ENCODE results near the gene PLCB4. TPM values are rescaled to one million over a fixed set of nuclear protein-coding genes. Genes with fewer than 3 reads are reported as not detected.

PLCB4 gene
- total RNA-seq (2022; extraction: Qiagen RNA extraction; ENCODE audit: low read depth): 11.9 to 20.6 TPM (median 14.1 TPM) in 5 replicates

DNA sequence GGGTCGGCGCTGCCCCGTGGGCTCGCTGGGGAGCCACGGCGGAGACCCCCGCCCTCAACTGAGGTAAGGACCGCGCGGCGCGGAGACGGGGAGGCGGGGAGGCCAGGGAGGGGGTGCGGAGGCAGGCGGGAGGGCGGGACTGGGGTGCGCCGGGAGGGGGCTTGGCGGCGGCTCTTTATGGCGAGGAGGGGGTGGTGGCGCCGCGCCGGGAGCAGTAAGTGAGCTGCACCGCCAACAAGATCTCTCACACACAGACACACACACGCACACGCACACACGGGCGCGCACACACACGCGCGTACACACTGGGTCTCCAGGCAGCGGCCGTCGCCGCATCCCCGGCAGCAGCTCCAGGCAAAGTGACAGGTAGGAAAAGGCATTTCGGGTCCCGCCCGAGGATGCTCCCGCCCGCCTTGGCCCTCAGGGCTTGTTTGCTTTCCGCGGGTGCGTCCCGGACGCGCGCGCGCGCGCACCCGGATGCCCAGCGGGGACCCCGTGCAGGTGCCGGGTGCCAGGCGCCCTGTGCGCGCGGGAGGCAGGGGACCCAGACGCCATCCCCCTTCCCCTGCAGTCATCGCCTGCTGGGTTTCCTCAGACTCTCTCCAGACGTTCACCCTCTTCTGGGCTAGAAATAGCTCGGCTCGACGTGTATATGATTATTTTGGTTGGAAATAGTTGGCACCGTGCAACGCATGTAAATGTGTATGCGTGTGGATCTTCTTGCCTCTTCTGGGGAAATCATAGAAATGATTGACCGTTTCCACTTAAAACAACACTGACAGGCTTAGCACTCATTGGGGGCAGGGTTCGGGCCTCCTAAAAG, at the start of gene PLCB4:
PLCB4 (plus strand) TSS at position 247 of the 823 bp plus-strand sequence. CDS start 238,728 bp downstream, outside the sequence.

DNA sequence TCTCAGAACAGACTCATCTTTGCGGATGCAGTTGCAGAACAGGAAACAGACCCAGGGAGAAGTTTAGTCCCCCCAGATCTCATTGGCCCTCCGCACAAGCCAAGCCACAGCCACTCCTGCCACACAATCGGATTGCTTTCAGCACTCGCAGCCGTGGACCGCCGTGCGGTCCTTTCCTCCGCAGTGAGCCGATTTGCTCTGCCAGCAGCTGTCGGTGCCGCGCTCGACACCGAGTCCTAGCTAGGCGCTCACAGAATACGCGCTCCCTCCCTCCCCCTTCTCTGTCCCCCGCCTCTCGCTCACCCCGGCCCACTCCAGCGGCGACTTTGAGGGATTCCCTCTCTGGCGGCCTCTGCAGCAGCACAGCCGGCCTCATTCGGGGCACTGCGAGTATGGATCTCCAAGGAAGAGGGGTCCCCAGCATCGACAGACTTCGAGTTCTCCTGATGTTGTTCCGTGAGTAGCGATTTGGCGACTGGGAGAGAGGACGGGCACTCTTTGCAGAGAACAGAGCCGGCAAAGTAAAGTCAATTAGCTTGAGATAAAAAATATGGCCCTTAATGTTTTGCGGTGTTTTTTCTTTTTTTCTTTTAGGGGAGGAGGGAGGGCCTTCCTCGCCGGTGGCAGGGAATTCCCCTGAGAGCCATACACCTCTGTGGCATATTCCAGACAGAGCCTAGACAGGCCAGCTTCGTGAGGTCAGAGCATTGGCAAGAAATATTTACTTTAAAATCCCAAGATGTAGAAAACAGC, 445.8 kb downstream of the PLCB4 start, which contains the start of gene LAMP5:
LAMP5 (plus strand) TSS at position 130 of the 753 bp plus-strand sequence; CDS start at position 393, 263 bp downstream.

